Testis (tissue), 2 donors: ENCODE measurements around the gene FH.

Experiments used
- CTCF ChIP-seq, 3 experiments: fragments of 450-650 bp in 2 of 3; fragments of 200-600 bp in 1 of 3; sonication (generic) in 1 of 3; IDR thresholded peaks; one replicate each; pipeline ENCODE4 v1.5.1; 2016 to 2019; ENCODE audit warnings: antibody characterized with exemption in 3 of 3, mild to moderate bottlenecking in 2 of 3, moderate library complexity in 1 of 3
- POLR2A ChIP-seq: fragments of 450-650 bp; IDR thresholded peaks from one replicate; pipeline ENCODE4 v1.6.1; 2017; ENCODE audit warnings: antibody characterized with exemption, mild to moderate bottlenecking, moderate library complexity

- TF ChIP-seq CTCF (IDR thresholded peaks at IDR 0.05) = no peak
- no peak for TF ChIP-seq POLR2A
Observed at GRCh38 chr1:241470908-241471590, 48.5 kb downstream of the FH start.
